HL-60 (cell line): ENCODE results near the gene CASP8.

Source experiments
- DNase-seq, 2 experiments: peaks; one replicate each; pipeline ENCODE4 v3.0.0-alpha.2; 2010 to 2020; ENCODE audit warnings: low read depth in 1 of 2, low spot score in 1 of 2
- H3K27ac ChIP-seq: fragments of 250-450 bp; sonication (Bioruptor Pico); replicated peaks from 2 replicates; pipeline ENCODE4 v1.5.1; 2020; ENCODE audit warnings: mild to moderate bottlenecking, moderate library complexity
- H3K27me3 ChIP-seq: fragments of 250-450 bp; sonication (Bioruptor Pico); 2 replicates; pipeline ENCODE4 v1.5.1; 2021; ENCODE audit warnings: mild to moderate bottlenecking, moderate library complexity; ENCODE audit not compliant: insufficient read depth, poor library complexity, severe bottlenecking
- H3K4me3 ChIP-seq: replicated peaks from 2 replicates; pipeline ENCODE4 v1.5.1; 2011; ENCODE audit warnings: mild to moderate bottlenecking, control low read depth, low read length; ENCODE audit not compliant: insufficient read depth
- GABPA ChIP-seq: IDR thresholded peaks from 2 replicates; pipeline ENCODE4 v1.6.1; 2012; ENCODE audit warnings: low read depth
- POLR2AphosphoS5 ChIP-seq: IDR thresholded peaks from 2 replicates; pipeline ENCODE4 v1.6.1; 2012; ENCODE audit warnings: low read depth
- SPI1 ChIP-seq: IDR thresholded peaks from 2 replicates; pipeline ENCODE4 v1.6.1; 2012; ENCODE audit warnings: low read depth, mild to moderate bottlenecking, borderline replicate concordance
- TF ChIP-seq, protein P1 (sequence below): IDR thresholded peaks from one replicate; pipeline ENCODE4 v1.5.1; 2011; ENCODE audit warnings: low read length, control low read depth, inconsistent platforms; ENCODE audit not compliant: insufficient read depth
- TF ChIP-seq, protein P2 (sequence below): IDR thresholded peaks from 2 replicates; pipeline ENCODE4 v1.6.1; 2012; ENCODE audit warnings: low read depth; ENCODE audit not compliant: insufficient replicate concordance

The CASP8 gene

DNA sequence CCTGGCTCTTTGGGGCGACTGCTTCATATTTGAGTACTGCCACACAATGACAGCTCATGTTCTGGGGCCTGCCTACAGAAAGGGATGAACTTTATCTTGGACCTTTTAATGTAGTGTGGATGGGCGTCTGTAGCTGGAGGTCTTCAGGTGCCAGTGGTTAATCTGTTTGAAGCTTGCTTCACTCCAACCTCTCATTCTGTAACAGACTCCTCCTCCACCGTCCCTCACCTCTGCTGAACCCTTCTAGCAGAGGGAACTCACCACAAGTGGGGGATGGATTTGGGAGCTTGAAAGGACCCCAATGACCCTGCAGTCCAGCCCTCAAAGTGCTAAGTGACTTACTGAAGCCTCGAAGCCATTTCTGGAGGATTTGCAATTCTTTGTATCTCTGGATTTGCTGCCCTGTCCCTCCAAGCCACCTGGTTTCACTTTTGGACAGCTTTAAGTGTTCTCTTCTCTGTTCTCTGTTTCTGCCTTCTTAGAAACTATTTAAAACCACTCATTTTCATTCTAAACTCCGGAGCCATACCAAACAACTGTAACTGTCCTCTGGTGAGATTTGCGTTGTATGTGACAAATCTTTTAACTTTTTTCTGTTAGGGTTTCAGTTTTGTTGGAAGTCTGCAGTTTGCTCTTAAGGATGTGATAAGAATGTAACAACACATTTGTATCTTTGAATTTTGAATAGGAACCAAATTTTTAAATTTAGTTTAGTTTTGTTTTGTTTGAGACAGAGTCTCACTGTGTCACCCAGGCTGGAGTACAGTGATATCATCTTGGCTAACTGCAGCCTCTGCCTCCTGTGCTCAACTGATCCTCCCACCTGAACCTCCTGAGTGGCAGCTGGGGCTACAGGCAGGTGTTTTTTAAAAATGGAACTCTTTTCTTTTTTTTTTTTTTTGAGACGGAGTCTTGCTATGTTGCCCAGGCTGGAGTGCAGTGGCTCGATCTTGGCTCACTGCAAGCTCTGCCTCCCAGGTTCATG is 37.0 kb upstream of the CASP8 start:
- no peak overlapping the region for H3K27ac ChIP-seq
- H3K4me3 ChIP-seq, result no peak overlapping the region
- TF ChIP-seq GABPA (no peak), POLR2AphosphoS5 (no peak), SPI1 (no peak)
- TF ChIP-seq, protein P1, sequence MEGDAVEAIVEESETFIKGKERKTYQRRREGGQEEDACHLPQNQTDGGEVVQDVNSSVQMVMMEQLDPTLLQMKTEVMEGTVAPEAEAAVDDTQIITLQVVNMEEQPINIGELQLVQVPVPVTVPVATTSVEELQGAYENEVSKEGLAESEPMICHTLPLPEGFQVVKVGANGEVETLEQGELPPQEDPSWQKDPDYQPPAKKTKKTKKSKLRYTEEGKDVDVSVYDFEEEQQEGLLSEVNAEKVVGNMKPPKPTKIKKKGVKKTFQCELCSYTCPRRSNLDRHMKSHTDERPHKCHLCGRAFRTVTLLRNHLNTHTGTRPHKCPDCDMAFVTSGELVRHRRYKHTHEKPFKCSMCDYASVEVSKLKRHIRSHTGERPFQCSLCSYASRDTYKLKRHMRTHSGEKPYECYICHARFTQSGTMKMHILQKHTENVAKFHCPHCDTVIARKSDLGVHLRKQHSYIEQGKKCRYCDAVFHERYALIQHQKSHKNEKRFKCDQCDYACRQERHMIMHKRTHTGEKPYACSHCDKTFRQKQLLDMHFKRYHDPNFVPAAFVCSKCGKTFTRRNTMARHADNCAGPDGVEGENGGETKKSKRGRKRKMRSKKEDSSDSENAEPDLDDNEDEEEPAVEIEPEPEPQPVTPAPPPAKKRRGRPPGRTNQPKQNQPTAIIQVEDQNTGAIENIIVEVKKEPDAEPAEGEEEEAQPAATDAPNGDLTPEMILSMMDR, result no peak
- TF ChIP-seq, protein P2, sequence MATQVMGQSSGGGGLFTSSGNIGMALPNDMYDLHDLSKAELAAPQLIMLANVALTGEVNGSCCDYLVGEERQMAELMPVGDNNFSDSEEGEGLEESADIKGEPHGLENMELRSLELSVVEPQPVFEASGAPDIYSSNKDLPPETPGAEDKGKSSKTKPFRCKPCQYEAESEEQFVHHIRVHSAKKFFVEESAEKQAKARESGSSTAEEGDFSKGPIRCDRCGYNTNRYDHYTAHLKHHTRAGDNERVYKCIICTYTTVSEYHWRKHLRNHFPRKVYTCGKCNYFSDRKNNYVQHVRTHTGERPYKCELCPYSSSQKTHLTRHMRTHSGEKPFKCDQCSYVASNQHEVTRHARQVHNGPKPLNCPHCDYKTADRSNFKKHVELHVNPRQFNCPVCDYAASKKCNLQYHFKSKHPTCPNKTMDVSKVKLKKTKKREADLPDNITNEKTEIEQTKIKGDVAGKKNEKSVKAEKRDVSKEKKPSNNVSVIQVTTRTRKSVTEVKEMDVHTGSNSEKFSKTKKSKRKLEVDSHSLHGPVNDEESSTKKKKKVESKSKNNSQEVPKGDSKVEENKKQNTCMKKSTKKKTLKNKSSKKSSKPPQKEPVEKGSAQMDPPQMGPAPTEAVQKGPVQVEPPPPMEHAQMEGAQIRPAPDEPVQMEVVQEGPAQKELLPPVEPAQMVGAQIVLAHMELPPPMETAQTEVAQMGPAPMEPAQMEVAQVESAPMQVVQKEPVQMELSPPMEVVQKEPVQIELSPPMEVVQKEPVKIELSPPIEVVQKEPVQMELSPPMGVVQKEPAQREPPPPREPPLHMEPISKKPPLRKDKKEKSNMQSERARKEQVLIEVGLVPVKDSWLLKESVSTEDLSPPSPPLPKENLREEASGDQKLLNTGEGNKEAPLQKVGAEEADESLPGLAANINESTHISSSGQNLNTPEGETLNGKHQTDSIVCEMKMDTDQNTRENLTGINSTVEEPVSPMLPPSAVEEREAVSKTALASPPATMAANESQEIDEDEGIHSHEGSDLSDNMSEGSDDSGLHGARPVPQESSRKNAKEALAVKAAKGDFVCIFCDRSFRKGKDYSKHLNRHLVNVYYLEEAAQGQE, result no peak
- H3K27me3 ChIP-seq, result no peaks in the 10 kb centered on the region
- no peak for DNase-seq

DNA sequence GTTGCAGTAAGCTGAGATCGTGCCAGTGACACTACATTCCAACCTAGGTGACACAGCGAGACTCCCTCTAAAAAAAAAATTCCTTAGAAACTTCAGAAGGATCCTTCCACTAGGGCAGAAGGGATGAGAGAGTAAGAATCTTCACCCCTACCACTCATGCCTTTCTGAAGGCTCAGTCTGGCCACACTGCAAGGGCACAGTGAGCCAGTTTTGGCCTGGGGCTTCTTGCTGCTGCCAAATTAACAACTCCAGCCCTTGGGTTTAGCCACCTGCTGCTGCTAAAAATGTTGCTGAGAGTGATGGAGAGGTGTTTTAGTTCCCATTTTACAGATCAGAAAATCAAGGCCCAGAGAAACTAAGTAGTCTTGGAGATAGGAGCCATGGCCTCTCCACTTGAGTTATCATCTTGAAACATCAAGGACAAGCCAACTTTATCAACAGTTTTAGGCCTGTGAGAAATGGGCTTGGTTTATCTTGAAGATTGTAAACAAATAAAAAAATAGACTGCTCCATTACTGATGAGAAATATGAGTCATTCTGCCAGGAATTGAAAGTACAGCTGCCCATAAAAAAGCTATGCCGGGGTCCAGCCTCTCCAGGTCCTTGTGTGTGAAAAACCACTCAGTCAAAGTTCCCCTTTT is 31.9 kb upstream of the CASP8 start:
- DNase-seq, result no peak
- no peak overlapping the region for H3K27ac ChIP-seq
- no peaks in the 10 kb centered on the region for H3K27me3 ChIP-seq
- no peak overlapping the region for H3K4me3 ChIP-seq
- TF ChIP-seq POLR2AphosphoS5, result no peak
- TF ChIP-seq SPI1, result no peak
- TF ChIP-seq, protein P1, result no peak
- TF ChIP-seq, protein P2, result no peak
- TF ChIP-seq GABPA, result no peak

DNA sequence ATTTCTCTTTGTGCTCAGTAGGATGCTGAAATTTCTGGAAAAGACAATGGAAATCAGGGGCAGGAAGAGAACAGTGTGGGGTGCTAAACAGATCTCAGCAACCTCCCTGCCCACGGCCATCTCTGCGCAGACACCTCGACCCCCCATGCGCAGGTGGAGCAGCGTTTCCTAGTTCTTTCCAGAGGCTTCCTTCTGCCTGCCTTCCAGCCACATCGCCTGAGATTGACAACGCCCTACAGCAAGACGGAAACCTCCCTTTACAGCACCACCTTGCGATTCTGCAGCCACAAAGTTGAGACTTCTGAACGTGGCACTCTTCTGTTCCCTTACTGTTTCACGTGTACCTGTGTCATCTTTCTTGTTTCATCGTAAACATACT is 31.4 kb upstream of the CASP8 start:
- TF ChIP-seq, protein P1, result no peak
- no peak for TF ChIP-seq SPI1
- TF ChIP-seq, protein P2, result no peak
- TF ChIP-seq POLR2AphosphoS5, result no peak
- TF ChIP-seq GABPA, result no peak
- Histone ChIP-seq H3K4me3 (no peak overlapping the region), H3K27ac (no peak overlapping the region), H3K27me3 (no peaks in the 10 kb centered on the region)
- peak in 1 of 2 experiments; percentile 23 for DNase-seq
